CD4-positive, alpha-beta T cell (primary cell): ENCODE measurements around the gene NUP214. TPM values are rescaled to one million over a fixed set of nuclear protein-coding genes. Genes with fewer than 3 reads are reported as not detected.

Source experiments
- ATAC-seq: fragments of 200-7000 bp; cut with Tn5 transposase; one replicate; pipeline ENCODE4 v1.10.0; 2022; ENCODE audit warnings: mild to moderate bottlenecking; ENCODE audit not compliant: poor library complexity
- CTCF ChIA-PET: fragments of 350-600 bp; sonication (Branson Sonifier 250); formaldehyde crosslinking; loops from one replicate; lab custom pipeline; 2021; ENCODE audit warnings: antibody characterized with exemption, inconsistent platforms; lab: Charles Lee
- POLR2A ChIA-PET: fragments of 350-600 bp; sonication (Branson Sonifier 250); formaldehyde crosslinking; loops from one replicate; lab custom pipeline; 2021; ENCODE audit warnings: antibody characterized with exemption, inconsistent platforms; lab: Charles Lee
- DNase-seq, 14 experiments: peaks; one replicate each; pipeline ENCODE4 v3.0.0-alpha.2; 2013 to 2020; ENCODE audit warnings: mixed read lengths in 2 of 14
- H3K27ac ChIP-seq, 2 donors: one replicate each; pipeline versions ENCODE4 v1.5.1 to v1.7.0; 2013; ENCODE audit warnings: low read length in 2 of 2, low read depth in 1 of 2, mild to moderate bottlenecking in 1 of 2
- H3K27me3 ChIP-seq, 2 experiments: 1 replicate in 1 of 2; 2 replicates in 1 of 2; pipeline versions ENCODE4 v1.6.1 to v1.7.0; 2013; ENCODE audit warnings: low read length in 2 of 2, control low read depth in 1 of 2, mild to moderate bottlenecking in 1 of 2, moderate library complexity in 1 of 2; ENCODE audit not compliant: insufficient read depth in 2 of 2, control insufficient read depth in 1 of 2
- H3K36me3 ChIP-seq: one replicate; pipeline ENCODE4 v1.6.1; 2013; ENCODE audit warnings: low read length, control low read depth; ENCODE audit not compliant: insufficient read depth
- H3K4me1 ChIP-seq: one replicate; pipeline ENCODE4 v1.6.1; 2013; ENCODE audit warnings: low read length, control low read depth; ENCODE audit not compliant: insufficient read depth
- H3K4me3 ChIP-seq: one replicate; pipeline ENCODE4 v1.5.1; 2013; ENCODE audit warnings: mild to moderate bottlenecking, low read length, moderate library complexity
- H3K9me3 ChIP-seq, 2 experiments: 1 replicate in 1 of 2; 2 replicates in 1 of 2; pipeline versions ENCODE4 v1.6.1 to v1.7.0; 2013; ENCODE audit warnings: low read length in 2 of 2, mild to moderate bottlenecking in 2 of 2, control low read depth in 1 of 2, moderate library complexity in 1 of 2; ENCODE audit not compliant: control insufficient read depth in 1 of 2, insufficient read depth in 1 of 2
- H3K27ac Mint-ChIP-seq: one replicate; pipeline ENCODE4 v1.8.0; 2020; ENCODE audit warnings: mixed read lengths
- H3K27me3 Mint-ChIP-seq: one replicate; pipeline ENCODE4 v1.8.0; 2021; ENCODE audit warnings: mixed read lengths
- H3K36me3 Mint-ChIP-seq: one replicate; pipeline ENCODE4 v1.8.0; 2021; ENCODE audit warnings: low read depth, mixed read lengths
- H3K4me1 Mint-ChIP-seq: one replicate; pipeline ENCODE4 v1.8.0; 2021; ENCODE audit warnings: low read depth, mixed read lengths
- H3K4me3 Mint-ChIP-seq: one replicate; pipeline ENCODE4 v1.8.0; 2020; ENCODE audit warnings: mild to moderate bottlenecking, mixed read lengths
- H3K9me3 Mint-ChIP-seq: one replicate; pipeline ENCODE4 v1.8.0; 2020; ENCODE audit warnings: mixed read lengths
- intact Hi-C, 2 experiments: fragments of 100-400 bp; cut with DNase I in 1 of 2; cut with micrococcal nuclease in 1 of 2; formaldehyde crosslinking; loops; one replicate each; pipeline versions ENCODE4 v1.15.1 to v1.9.0; 2023 to 2025; cut with DNase I, micrococcal nuclease
- total RNA-seq, 174 experiments: library from RNA in 2 of 174; stranded (reverse) in 2 of 174; gene quantifications; one replicate each; pipeline ENCODE4 v1.2.3 and lab custom pipeline; 2021 to 2026
- TF ChIP-seq, protein P1 (sequence below): fragments of 200-600 bp; IDR thresholded peaks from one replicate; pipeline ENCODE4 v1.8.0; 2022; ENCODE audit warnings: antibody characterized with exemption, mild to moderate bottlenecking

The NUP214 gene
- total RNA-seq, 2 experiments from 2014 or later: 105 to 107 TPM

DNA sequence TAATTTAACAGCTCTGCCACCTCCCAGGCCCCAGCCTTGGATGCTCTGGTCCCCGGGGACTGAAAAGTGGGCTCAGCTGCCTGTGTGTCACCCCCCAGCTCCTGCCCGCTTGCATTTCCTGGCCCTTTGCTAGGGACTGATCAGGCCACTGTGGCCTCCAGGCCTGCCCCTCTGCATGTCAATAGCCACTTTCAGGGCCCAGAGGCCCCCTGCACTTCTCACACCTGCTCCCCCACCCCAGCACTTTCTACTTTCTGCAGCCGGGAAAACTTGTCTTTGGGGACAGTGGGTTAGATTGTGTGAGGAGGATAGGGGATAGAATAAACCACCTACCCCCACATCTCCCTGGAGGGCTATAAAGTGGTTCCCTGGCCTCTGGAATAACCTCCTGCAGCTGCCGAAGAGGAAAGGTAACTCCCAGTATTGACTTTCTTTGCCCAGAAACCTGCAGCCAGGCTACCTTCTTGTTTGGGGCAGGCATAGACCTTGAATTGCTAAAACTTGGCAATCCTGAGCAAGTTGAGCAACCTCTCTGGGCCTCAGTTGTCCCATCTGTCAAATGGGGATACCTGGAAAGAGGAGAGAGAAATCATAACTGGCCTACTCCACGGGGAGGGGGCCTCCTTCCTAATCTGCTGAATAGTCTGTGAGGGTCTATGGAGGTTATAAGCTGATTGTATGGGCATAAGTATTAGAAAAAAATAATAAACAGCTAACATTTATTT is 21.2 kb upstream of the NUP214 start:
- Mint-ChIP-seq H3K27me3 (peaks cover 2% of the 10 kb centered on the region), H3K9me3 (no peaks in the 10 kb centered on the region), H3K4me3 (no peak overlapping the region), H3K4me1 (no peaks in the 10 kb centered on the region), H3K27ac (no peak overlapping the region), H3K36me3 (no peaks in the 10 kb centered on the region)
- POLR2A ChIA-PET: no interaction called here
- H3K36me3 ChIP-seq: no peaks in the 10 kb centered on the region
- no peak for ATAC-seq
- no peak overlapping the region for H3K4me3 ChIP-seq
- CTCF ChIA-PET: no interaction called here
- TF ChIP-seq, protein P1, sequence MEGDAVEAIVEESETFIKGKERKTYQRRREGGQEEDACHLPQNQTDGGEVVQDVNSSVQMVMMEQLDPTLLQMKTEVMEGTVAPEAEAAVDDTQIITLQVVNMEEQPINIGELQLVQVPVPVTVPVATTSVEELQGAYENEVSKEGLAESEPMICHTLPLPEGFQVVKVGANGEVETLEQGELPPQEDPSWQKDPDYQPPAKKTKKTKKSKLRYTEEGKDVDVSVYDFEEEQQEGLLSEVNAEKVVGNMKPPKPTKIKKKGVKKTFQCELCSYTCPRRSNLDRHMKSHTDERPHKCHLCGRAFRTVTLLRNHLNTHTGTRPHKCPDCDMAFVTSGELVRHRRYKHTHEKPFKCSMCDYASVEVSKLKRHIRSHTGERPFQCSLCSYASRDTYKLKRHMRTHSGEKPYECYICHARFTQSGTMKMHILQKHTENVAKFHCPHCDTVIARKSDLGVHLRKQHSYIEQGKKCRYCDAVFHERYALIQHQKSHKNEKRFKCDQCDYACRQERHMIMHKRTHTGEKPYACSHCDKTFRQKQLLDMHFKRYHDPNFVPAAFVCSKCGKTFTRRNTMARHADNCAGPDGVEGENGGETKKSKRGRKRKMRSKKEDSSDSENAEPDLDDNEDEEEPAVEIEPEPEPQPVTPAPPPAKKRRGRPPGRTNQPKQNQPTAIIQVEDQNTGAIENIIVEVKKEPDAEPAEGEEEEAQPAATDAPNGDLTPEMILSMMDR: no peak
- DNase-seq: no peak
- no peaks in the 10 kb centered on the region for H3K4me1 ChIP-seq
- intact Hi-C loops: no loop called here
- H3K27ac ChIP-seq: no peak overlapping the region
- no peaks in the 10 kb centered on the region for H3K27me3 ChIP-seq
- H3K9me3 ChIP-seq: no peaks in the 10 kb centered on the region

- Histone ChIP-seq H3K4me1 (no peaks in the 10 kb centered on the region), H3K36me3 (no peaks in the 10 kb centered on the region), H3K9me3 (no peaks in the 10 kb centered on the region), H3K4me3 (no peak overlapping the region), H3K27ac (no peak overlapping the region), H3K27me3 (no peaks in the 10 kb centered on the region)
- intact Hi-C loops: no loop called here
- Mint-ChIP-seq H3K27me3 (no peaks in the 10 kb centered on the region), H3K4me3 (no peak overlapping the region), H3K27ac (no peak overlapping the region), H3K36me3 (no peaks in the 10 kb centered on the region), H3K9me3 (no peaks in the 10 kb centered on the region), H3K4me1 (no peaks in the 10 kb centered on the region)
- ChIA-PET POLR2A (no interaction called here), CTCF (no interaction called here)
- TF ChIP-seq, protein P1: no peak
- ATAC-seq (no peak), DNase-seq (no peak)
These were observed 19.4 kb upstream of the NUP214 start for GRCh38 chr9:131105952-131106351.

DNA sequence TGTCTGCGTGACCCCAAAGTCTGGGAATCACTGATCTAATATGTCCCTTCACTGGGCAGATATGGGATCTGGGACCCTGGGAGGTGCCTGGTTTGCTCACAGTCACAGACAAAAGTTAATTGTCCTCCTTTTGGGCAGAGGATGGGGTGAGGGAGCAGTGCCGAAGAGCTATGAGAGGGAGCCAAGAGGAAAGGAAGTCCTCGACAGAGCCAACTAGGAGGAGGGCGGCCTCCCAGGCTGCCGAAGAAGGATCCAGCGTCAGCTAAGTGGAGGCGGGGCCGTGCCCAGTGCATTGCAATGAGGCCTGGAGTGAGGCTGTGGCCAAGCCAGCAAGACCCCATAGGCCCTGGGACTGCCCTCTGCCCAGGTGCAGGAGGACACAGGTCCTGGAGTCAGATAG is 17.6 kb upstream of the NUP214 start:
- ATAC-seq (no peak), DNase-seq (no peak)
- Mint-ChIP-seq H3K4me3 (no peak overlapping the region), H3K9me3 (no peaks in the 10 kb centered on the region), H3K27ac (no peak overlapping the region), H3K4me1 (no peaks in the 10 kb centered on the region), H3K27me3 (no peaks in the 10 kb centered on the region), H3K36me3 (no peaks in the 10 kb centered on the region)
- CTCF ChIA-PET: no interaction called here
- TF ChIP-seq, protein P1: no peak
- Histone ChIP-seq H3K4me1 (no peaks in the 10 kb centered on the region), H3K27me3 (no peaks in the 10 kb centered on the region), H3K9me3 (no peaks in the 10 kb centered on the region), H3K36me3 (no peaks in the 10 kb centered on the region), H3K27ac (no peak overlapping the region), H3K4me3 (no peak overlapping the region)
- intact Hi-C loops: no loop called here
- POLR2A ChIA-PET: interaction anchor here (0.6 kb wide), 1 partner anchor 14 kb away, joined by 3 read pairs; no protein-coding TSS in a partner anchor
